Hematopoietic multipotent progenitor cell treated with erythropoietin and hydrocortisone succinate and interleukin-3 and kit ligand, for 4 days (in vitro differentiated cells): ENCODE measurements around the gene ERC2.

Experiments used
- DNase-seq: peaks from one replicate; pipeline ENCODE4 v3.0.0-alpha.2; 2015

The ERC2 gene

DNA sequence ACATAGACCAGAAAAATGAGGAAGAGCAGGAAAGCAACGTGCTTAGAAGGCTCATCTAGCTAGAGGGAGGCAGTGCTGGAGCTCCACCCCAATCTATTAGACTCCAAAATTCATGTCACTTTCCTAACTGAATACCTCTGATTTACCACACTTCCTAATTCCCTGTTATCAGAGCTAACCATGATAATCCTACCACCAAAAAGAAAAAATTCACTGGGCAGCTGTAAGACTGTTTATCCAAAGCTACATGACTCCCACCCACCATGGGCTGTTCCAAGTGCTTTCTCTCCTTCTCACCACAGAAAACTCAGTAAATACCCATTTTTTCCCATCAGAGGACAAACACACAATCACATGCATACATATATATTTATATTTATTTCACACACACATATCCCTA lies 501.7 kb downstream of the ERC2 start:
- no peak for DNase-seq

GRCh38 chr3:55965776-55966175 lies 502.5 kb downstream of the ERC2 start:
- DNase-seq = no peak

- DNase-seq = no peak
These were observed 503.7 kb downstream of the ERC2 start for GRCh38 chr3:55964491-55964985.

- no peak for DNase-seq
These were observed 504.7 kb downstream of the ERC2 start for GRCh38 chr3:55963601-55964000.

GRCh38 chr3:55959471-55960080 lies 508.7 kb downstream of the ERC2 start:
- no peak for DNase-seq

DNA sequence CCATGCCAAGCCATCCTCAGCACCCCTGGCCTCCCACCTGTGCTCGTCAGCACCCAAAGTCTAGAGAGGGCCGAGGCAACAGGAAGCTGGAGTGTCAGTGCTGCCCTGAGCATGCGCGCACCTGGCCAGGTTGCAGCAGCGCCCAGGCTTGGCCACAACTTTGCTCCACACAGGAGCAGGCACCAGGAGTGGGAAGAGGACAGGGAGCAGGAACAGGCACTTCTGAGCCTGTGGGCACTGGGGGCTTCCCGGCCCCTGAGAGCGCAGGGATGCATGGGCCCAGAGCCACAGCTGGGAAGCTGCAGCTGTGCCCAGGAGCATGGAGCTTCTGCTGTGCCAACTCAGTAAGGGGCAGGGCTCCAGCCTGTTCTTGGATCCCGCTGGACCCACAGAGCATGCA lies 509.7 kb downstream of the ERC2 start:
- DNase-seq = no peak

DNA sequence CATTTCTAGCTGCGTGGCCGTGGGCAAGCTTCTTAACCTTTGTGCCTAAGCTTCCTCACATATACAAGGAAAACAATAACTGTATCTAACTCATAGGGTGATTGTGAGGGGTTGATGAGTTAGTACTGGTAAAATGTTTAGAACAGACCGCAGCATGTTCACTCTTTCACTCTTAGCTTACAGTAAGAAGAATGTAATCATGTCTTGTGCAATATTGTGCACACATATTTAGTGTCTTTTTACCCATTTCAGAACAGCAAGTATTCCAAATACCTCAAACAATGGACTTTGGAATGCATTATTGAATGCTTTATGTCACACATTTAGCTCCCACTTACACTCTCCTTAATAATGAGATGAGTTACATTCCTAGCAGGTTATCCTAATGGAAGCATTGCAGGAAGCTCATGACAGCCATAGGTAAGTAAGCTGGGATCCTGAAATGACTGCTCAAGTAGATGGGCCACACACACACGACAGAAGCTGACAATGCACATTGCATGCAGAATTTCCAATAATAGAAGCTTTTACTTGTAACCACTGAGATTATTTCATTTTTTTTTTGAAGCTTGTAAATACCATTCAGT lies 512.3 kb downstream of the ERC2 start:
- DNase-seq = no peak

GRCh38 chr3:55951388-55951787 lies 516.9 kb downstream of the ERC2 start:
- no peak for DNase-seq

DNA sequence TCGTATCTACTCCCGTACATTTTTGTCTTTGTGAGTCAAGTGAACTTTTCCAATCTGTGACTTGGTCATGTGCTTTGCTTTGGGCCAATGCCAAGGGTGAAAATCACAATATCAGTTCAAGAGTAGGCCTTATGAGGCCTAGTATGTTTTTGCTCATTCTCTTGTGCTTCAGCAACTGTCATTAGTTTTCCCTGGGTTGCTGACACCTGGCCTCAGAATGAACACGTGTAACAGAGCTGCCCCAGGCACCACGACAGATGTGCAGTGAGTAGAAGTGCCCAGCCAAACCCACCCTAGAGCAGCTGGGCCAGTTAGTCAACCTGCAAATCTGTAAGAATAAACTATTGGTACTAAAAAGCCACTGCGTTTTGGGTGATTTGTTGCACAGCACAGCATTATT lies 520.9 kb downstream of the ERC2 start:
- no peak for DNase-seq

- DNase-seq = no peak
These were observed 521.6 kb downstream of the ERC2 start for GRCh38 chr3:55946574-55947160.

GRCh38 chr3:55942868-55943267 lies 525.4 kb downstream of the ERC2 start:
- no peak for DNase-seq

GRCh38 chr3:55939287-55939686 lies 529.0 kb downstream of the ERC2 start:
- no peak for DNase-seq

- no peak for DNase-seq
These were observed 531.0 kb downstream of the ERC2 start for GRCh38 chr3:55937301-55937700.

DNA sequence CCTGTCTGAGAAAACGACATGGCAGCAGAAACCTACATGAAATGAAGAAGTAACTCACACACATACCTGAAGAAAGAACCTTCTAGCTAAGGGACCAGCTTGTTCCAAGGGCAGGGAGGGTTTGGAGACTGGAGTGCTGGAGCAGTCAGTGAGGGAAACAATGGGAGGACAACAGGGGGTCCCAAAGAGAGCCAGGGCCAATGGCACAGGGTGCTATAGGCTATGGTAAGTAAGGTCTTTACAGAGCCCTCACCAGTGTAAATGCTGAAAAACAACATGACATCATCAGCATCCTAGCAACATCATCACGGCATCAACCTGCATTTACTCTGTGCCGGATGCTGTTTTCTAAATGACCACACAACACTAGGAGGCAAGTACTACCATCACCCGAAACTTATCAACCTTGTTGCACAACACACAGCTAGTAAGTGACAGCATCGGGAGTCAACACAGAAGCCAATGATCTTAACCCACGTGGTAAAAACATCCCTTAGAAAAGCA lies 531.7 kb downstream of the ERC2 start:
- no peak for DNase-seq

GRCh38 chr3:55935241-55935640 lies 533.0 kb downstream of the ERC2 start:
- no peak for DNase-seq

- DNase-seq = no peak
These were observed 533.5 kb downstream of the ERC2 start for GRCh38 chr3:55934771-55935170.

DNA sequence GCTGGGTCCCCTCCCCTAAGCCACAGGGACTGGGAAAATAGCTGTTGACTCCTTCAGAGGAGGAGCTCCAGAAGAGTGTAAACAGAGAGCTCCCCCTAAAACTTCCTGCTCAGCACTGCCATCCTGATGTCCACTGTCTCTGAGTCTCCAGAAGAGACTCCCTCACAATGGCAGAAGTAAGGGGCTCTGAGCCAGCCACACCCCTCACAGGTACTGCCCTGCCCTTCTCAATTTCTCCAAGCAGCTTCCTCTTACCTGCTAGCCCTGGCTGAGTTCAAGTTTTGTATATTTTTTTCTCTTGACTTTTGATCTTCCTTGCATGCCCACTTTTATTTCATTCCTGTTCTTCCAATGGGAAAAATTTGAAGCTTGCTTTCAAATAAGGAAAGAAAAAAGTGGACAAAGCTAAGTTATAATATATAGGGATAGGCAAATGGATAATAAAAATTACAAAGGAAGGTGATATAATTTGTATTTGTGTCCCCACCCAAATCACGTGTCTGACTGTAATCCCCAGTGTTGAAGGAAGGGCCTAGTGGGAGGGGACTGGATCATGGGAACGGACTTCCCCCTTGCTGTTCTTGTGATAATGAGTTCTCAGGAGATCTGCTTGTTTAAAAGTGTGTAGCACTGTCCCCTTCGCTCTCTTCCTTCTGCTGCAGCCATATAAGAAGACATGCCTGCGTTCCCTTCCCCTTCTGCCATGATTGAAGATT lies 539.0 kb downstream of the ERC2 start:
- DNase-seq = no peak

DNA sequence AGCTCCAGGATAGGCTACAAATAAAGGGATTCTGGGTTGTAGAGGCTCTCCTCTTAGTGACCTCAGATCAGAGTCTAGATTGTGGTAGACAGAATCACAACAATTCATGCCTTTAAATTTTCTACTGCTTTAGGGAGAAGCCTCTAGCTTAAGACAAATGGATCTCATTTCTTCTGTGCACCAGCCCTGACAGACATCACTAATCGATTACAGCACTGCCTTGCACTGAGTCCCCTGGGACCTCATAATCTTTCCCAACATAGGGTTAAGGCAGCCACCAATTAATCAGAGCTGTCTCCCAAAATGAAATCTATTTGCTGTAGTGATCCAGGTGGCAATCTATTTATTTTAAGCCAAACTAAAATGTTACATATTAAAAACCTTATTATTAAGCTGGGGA lies 544.6 kb downstream of the ERC2 start:
- DNase-seq = no peak

GRCh38 chr3:55923207-55923606 lies 545.1 kb downstream of the ERC2 start:
- DNase-seq = no peak

- DNase-seq = no peak
These were observed 555.4 kb downstream of the ERC2 start for GRCh38 chr3:55912880-55913279.

DNA sequence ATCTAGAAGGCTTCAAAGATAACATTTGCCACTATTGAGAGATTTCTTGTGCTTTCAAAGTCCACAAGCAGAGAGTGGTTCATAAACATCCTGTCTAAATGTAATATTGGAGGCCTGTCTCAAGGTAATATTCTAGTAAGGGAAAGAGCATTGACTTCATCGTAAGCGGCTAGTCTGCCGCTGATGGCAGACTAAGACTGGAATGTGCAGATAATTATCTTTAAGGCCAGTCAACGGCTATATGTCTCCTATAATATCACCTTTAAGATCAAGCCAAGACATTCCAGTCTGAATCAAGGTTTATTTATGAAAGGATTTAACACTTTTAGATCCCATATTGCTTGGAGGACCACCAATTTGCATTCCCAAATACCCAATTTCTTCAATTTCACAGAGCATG lies 557.0 kb downstream of the ERC2 start:
- no peak for DNase-seq

GRCh38 chr3:55910543-55910942 lies 557.7 kb downstream of the ERC2 start:
- no peak for DNase-seq

- DNase-seq = no peak
These were observed 558.9 kb downstream of the ERC2 start for GRCh38 chr3:55909373-55909772.

DNA sequence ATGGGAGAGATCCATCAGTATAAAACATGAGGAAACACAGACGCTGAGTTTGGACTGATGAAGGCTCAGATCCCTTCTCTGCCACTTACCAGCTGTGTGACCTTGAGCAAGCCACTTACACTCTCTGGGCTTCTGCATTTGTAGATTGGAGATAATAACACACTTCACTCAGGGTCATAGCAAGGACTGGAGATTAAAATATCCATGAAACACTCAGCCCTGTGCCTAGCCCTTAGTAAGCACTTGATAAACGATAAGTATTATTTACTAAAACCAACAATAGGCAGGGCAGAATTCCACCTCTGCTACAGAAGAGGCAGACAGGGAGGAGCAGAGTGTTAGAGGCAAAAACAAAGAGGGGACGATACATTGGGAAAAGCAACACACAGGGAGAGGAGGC lies 560.7 kb downstream of the ERC2 start:
- DNase-seq = no peak
